Effector CD4-positive, alpha-beta T cell (primary cell): ENCODE measurements around the gene NEMP2.

Source experiments
- DNase-seq: peaks from one replicate; pipeline ENCODE4 v3.0.0-alpha.2; 2020
- total RNA-seq: gene quantifications from one replicate; lab custom pipeline; 2026; lab: John Stamatoyannopoulos, UW

The NEMP2 gene
- total RNA-seq, result 22.9 reads per million, percentile 50 among the genes with 10 or more reads in this experiment

GRCh38 chr2:190534310-190535120 is at the start of gene NEMP2:
NEMP2 (minus strand) TSS chr2:190534722; CDS start chr2:190534655, 67 bp downstream.
- peak; percentile 63 for DNase-seq

GRCh38 chr2:190583507-190584337 is 49.2 kb upstream of the NEMP2 start:
- DNase-seq, result no peak

GRCh38 chr2:190582736-190583506 is 48.4 kb upstream of the NEMP2 start:
- no peak for DNase-seq

GRCh38 chr2:190582019-190582418 is 47.5 kb upstream of the NEMP2 start:
- DNase-seq, result no peak

GRCh38 chr2:190579915-190580846 is 45.7 kb upstream of the NEMP2 start:
- DNase-seq, result no peak

GRCh38 chr2:190579058-190579410 is 44.5 kb upstream of the NEMP2 start:
- no peak for DNase-seq

GRCh38 chr2:190578158-190579057 is 43.9 kb upstream of the NEMP2 start:
- DNase-seq, result no peak

- no peak for DNase-seq
Measured at GRCh38 chr2:190576573-190576972, 42.1 kb upstream of the NEMP2 start.

GRCh38 chr2:190575263-190575662 is 40.7 kb upstream of the NEMP2 start:
- no peak for DNase-seq

- no peak for DNase-seq
Measured at GRCh38 chr2:190574169-190574568, 39.6 kb upstream of the NEMP2 start.

- no peak for DNase-seq
Measured at GRCh38 chr2:190572246-190572645, 37.7 kb upstream of the NEMP2 start.

- DNase-seq, result no peak
Measured at GRCh38 chr2:190571686-190572085, 37.2 kb upstream of the NEMP2 start.

GRCh38 chr2:190570871-190571270 is 36.3 kb upstream of the NEMP2 start:
- DNase-seq, result no peak

GRCh38 chr2:190569994-190570755 is 35.7 kb upstream of the NEMP2 start:
- no peak for DNase-seq

- DNase-seq, result no peak
Measured at GRCh38 chr2:190564838-190565237, 30.3 kb upstream of the NEMP2 start.

GRCh38 chr2:190563646-190564045 is 29.1 kb upstream of the NEMP2 start:
- no peak for DNase-seq

GRCh38 chr2:190563109-190563508 is 28.6 kb upstream of the NEMP2 start:
- no peak for DNase-seq

- no peak for DNase-seq
Measured at GRCh38 chr2:190562121-190562520, 27.6 kb upstream of the NEMP2 start.

GRCh38 chr2:190561094-190561493 is 26.6 kb upstream of the NEMP2 start:
- no peak for DNase-seq
